ENCODE results near the gene RAD51B. TPM values are rescaled to one million over a fixed set of nuclear protein-coding genes. Genes with fewer than 3 reads are reported as not detected.

The RAD51B gene
- total and polyA plus RNA-seq, 2 of the 13 experiments (the other 11 are each of a cell fraction or from before 2014, with no cell fraction given) = 7.0 to 9.5 TPM

- TF ChIP-seq, protein P1, sequence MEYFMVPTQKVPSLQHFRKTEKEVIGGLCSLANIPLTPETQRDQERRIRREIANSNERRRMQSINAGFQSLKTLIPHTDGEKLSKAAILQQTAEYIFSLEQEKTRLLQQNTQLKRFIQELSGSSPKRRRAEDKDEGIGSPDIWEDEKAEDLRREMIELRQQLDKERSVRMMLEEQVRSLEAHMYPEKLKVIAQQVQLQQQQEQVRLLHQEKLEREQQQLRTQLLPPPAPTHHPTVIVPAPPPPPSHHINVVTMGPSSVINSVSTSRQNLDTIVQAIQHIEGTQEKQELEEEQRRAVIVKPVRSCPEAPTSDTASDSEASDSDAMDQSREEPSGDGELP (IDR thresholded peaks at IDR 0.05; ENCODE audit: borderline replicate concordance, low read depth) = peak; percentile 52; the same call in 1 of the 2 replicates
These were observed 199.0 kb downstream of the RAD51B start (continued) for GRCh38 chr14:68018598-68018997.

DNA sequence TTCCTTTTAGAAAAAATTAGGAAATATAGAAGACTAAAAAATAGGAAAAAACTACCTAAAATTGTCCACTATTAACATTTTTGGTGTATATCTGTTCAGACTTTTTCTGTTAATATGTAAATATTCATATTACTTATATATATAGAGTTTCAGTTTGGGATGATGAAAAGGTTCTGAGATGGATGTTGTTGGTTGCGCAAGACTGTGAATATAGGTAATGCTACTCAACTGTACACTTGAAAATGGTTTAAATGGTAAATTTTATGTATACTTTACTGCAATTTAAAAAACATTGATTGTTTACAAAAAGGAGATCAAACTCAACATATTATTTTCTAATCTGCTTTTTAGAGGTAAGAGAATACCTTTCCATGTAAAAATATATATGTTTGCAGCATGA, 200.9 kb downstream of the RAD51B start:
- Histone ChIP-seq H3K36me3 (replicated peaks in 1 of 2; ENCODE audit: control insufficient read depth in 1 of 2, insufficient read depth in 2 of 2, low read length in 2 of 2) (no peaks in the 10 kb centered on the region), H3K79me2 (ENCODE audit: insufficient read depth, low read length) (no peaks in the 10 kb centered on the region), H3K27me3 (ENCODE audit: control insufficient read depth in 1 of 2, insufficient read depth in 2 of 2, low read length in 2 of 2) (no peaks in the 10 kb centered on the region), H2AFZ (ENCODE audit: low read length) (no peak overlapping the region), H3K9ac (ENCODE audit: insufficient read depth, low read depth, low read length) (no peak overlapping the region), H3K9me3 (ENCODE audit: low read length) (no peaks in the 10 kb centered on the region), H3K4me3 (replicated peaks in 1 of 3; ENCODE audit: insufficient read depth in 1 of 3, low read depth in 2 of 3, low read length in 3 of 3) (no peak overlapping the region), H3K27ac (ENCODE audit: extremely low read length, insufficient read depth, low read length) (no peak overlapping the region), H3K4me1 (ENCODE audit: insufficient read depth, low read length) (peaks cover 16% of the 10 kb centered on the region), H3K4me2 (ENCODE audit: low read depth, low read length) (no peak overlapping the region), H4K20me1 (ENCODE audit: insufficient read depth, low read length) (no peaks in the 10 kb centered on the region)
- BruUV-seq (replicated peaks) = no TSS peak
- TF ChIP-seq RFX3 (CRISPR knock-in tag; IDR thresholded peaks at IDR 0.05) = no peak
- no peak for TF ChIP-seq CENPT (CRISPR knock-in tag; IDR thresholded peaks at IDR 0.05; ENCODE audit: low read depth)
- TF ChIP-seq ZNF333 (CRISPR knock-in tag; IDR thresholded peaks at IDR 0.05; ENCODE audit: borderline replicate concordance) = no peak
- TF ChIP-seq ZNF879 (CRISPR knock-in tag; IDR thresholded peaks at IDR 0.05) = no peak
- TF ChIP-seq AKAP8 (CRISPR knock-in tag; IDR thresholded peaks at IDR 0.05) = no peak
- TF ChIP-seq CEBPG (CRISPR knock-in tag; IDR thresholded peaks at IDR 0.05) = peak; percentile 59
- no peak for TF ChIP-seq ZNF761 (CRISPR knock-in tag; conservative IDR thresholded peaks at IDR 0.05)
- no peak for TF ChIP-seq SIN3B (IDR thresholded peaks at IDR 0.05; ENCODE audit: low read length)
- TF ChIP-seq GABPA (IDR thresholded peaks at IDR 0.05; ENCODE audit: low read depth, low read length) = no peak
- TF ChIP-seq GABPA (CRISPR knock-in tag; IDR thresholded peaks at IDR 0.05; ENCODE audit: low read depth) = no peak
- peak; percentile 85 for TF ChIP-seq CEBPB (IDR thresholded peaks at IDR 0.05; ENCODE audit: borderline replicate concordance, low read depth, low read length)
- TF ChIP-seq HNRNPK (IDR thresholded peaks at IDR 0.05; ENCODE audit: low read depth, low read length, poor library complexity, severe bottlenecking) = no peak
- FAIRE-seq (no peak), ATAC-seq (no peak), DNase-seq (ENCODE audit: low spot score) (no peak)
- in situ Hi-C loops (cut with HindIII; ENCODE audit: extremely low pct_ligation_motif_present, low pct_unique_long_range_greater_than_20kb) = no loop called here
- CTCF ChIA-PET (ENCODE audit: low intra/inter-chr PET ratio, low total read pairs) = no interaction called here
- intact Hi-C loops (cut with micrococcal nuclease; ENCODE audit: unreplicated experiment) = no loop called here
- POLR2A ChIA-PET = no interaction called here
- 93% methylated on average over 1 of the region's 1 CpG for WGBS (ENCODE audit: low lambda C conversion rate)

Measured in HepG2 (cell line).